Stimulated activated CD8-positive, alpha-beta memory T cell treated with anti-CD3 and anti-CD28 coated beads, Interleukin-2, amount 100 ng/mL, for 1 hour (primary cell): ENCODE data around the gene RAB3B.

ENCODE experiments used
- DNase-seq, 2 donors: peaks; one replicate each; pipeline ENCODE4 v3.0.0-alpha.2; 2020; ENCODE audit warnings: low read depth in 2 of 2

Gene RAB3B

GRCh38 chr1:51871351-51871975, 119.0 kb downstream of the RAB3B start:
- DNase-seq, result no peak

DNA sequence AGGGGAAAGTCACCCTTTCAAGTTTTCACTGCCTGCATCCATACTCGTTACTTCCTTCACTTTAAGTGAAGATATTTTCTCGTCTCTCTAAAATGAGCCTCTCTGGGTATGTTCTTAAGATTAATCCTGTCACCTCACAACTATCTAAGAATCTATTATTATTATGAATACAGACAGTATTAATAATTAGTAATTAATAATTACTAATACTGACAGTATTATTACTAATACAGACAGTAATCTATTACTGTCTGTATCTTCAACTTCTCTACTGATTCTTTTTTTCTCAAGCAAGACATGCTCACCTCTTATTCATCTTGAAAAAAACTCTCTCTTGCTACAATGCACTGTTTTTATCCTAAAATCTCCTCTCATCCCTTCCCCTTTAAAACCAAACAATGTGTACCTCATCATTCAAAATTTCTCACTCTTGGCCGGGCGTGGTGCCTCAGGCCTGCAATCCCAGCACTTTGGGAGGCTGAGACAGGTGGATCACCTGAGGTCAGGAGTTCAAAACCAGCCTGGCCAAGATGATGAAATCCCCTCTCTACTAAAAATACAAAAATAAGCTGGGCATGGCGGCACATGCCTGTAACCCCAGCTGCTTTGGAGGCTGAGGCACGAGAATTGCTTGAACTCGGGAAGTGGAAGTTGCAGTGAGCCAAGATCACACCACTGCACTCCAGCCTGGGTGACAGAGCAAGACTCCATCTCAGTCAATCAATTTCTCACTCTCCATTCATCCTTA, 119.7 kb downstream of the RAB3B start:
- no peak for DNase-seq

GRCh38 chr1:51867479-51868232, 122.8 kb downstream of the RAB3B start:
- no peak for DNase-seq

- no peak for DNase-seq
Measured at GRCh38 chr1:51863384-51863783, 127.1 kb downstream of the RAB3B start.

GRCh38 chr1:51861669-51862068, 128.8 kb downstream of the RAB3B start:
- DNase-seq, result no peak

DNA sequence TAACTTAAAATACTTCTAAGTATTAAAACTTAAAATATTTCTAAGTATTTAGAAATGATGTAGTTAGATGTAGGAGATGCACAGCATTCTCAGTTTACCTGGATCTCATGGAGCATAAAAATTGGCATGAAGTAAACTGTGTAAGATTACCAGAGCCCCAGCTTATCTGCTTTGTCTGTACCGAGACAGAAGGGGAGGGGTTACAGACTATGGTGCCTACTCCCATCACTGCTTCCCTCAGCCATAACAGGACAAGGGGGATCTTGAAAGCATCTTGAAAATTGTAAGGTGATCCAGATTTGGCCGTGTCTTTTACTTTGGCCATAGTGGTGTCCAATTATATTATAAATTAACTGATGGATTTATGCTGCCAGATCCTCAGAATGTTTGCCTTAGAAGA, 130.8 kb downstream of the RAB3B start:
- no peak for DNase-seq

- DNase-seq, result no peak
Measured at GRCh38 chr1:51859333-51859732, 131.2 kb downstream of the RAB3B start.

GRCh38 chr1:51858892-51859291, 131.6 kb downstream of the RAB3B start:
- DNase-seq, result no peak
